KMS-11 (cell line): ENCODE measurements around the gene CNTN1.

Source experiments
- H2AFZ ChIP-seq: fragments of 200-600 bp; sonication (generic); 2 replicates; pipeline ENCODE4 v1.6.1; 2016; ENCODE audit warnings: antibody characterized with exemption, mixed run types, low read depth
- H3K27ac ChIP-seq: fragments of 200-600 bp; sonication (generic); 2 replicates; pipeline ENCODE4 v1.6.1; 2016; ENCODE audit warnings: mild to moderate bottlenecking, mixed run types
- H3K27me3 ChIP-seq: fragments of 200-600 bp; sonication (generic); 2 replicates; pipeline ENCODE4 v1.6.1; 2017; ENCODE audit warnings: mild to moderate bottlenecking, low read depth, mixed run types, moderate library complexity; ENCODE audit not compliant: insufficient read depth
- H3K36me3 ChIP-seq: fragments of 200-600 bp; sonication (generic); 2 replicates; pipeline ENCODE4 v1.6.1; 2017; ENCODE audit warnings: mild to moderate bottlenecking, mixed run types; ENCODE audit not compliant: insufficient read depth
- H3K4me1 ChIP-seq: fragments of 200-600 bp; sonication (generic); 2 replicates; pipeline ENCODE4 v1.6.1; 2016; ENCODE audit warnings: mild to moderate bottlenecking, low read depth, mixed run types; ENCODE audit not compliant: poor library complexity, severe bottlenecking
- H3K4me2 ChIP-seq: fragments of 200-600 bp; sonication (generic); 2 replicates; pipeline ENCODE4 v1.7.0; 2016; ENCODE audit warnings: mild to moderate bottlenecking, mixed run types
- H3K4me3 ChIP-seq: fragments of 200-600 bp; sonication (generic); IDR thresholded peaks from 2 replicates; pipeline ENCODE4 v1.6.1; 2017; ENCODE audit warnings: low read depth, low read length, mixed read lengths; ENCODE audit not compliant: insufficient read depth
- H3K79me2 ChIP-seq: fragments of 200-600 bp; sonication (generic); 2 replicates; pipeline ENCODE4 v1.6.1; 2016; ENCODE audit warnings: low read depth, mixed run types; ENCODE audit not compliant: insufficient read depth
- H3K9ac ChIP-seq: fragments of 200-600 bp; sonication (generic); 2 replicates; pipeline ENCODE4 v1.6.1; 2016; ENCODE audit warnings: mild to moderate bottlenecking, mixed run types
- H4K20me1 ChIP-seq: fragments of 200-600 bp; sonication (generic); 2 replicates; pipeline ENCODE4 v1.6.1; 2016; ENCODE audit warnings: mild to moderate bottlenecking, mixed run types; ENCODE audit not compliant: insufficient read depth
- CTCF ChIP-seq: fragments of 200-600 bp; sonication (generic); conservative IDR thresholded peaks from 2 replicates; pipeline ENCODE4 v1.6.1; 2017; ENCODE audit warnings: low read depth, mild to moderate bottlenecking, antibody characterized with exemption, low read length, moderate library complexity, mixed read lengths

CNTN1 gene

GRCh38 chr12:40726366-40726765 is 34.1 kb downstream of the CNTN1 start:
- H3K79me2 ChIP-seq = no peaks in the 10 kb centered on the region
- H3K4me2 ChIP-seq = no peak overlapping the region
- H3K4me3 ChIP-seq = no peak overlapping the region
- H3K9ac ChIP-seq = no peak overlapping the region
- no peaks in the 10 kb centered on the region for H4K20me1 ChIP-seq
- H3K27me3 ChIP-seq = no peaks in the 10 kb centered on the region
- no peaks in the 10 kb centered on the region for H3K4me1 ChIP-seq
- no peak overlapping the region for H3K27ac ChIP-seq
- TF ChIP-seq CTCF = no peak
- H3K36me3 ChIP-seq = no peaks in the 10 kb centered on the region
- no peak overlapping the region for H2AFZ ChIP-seq

- Histone ChIP-seq H2AFZ (no peak overlapping the region), H3K4me1 (no peaks in the 10 kb centered on the region), H4K20me1 (no peaks in the 10 kb centered on the region), H3K27me3 (no peaks in the 10 kb centered on the region), H3K4me2 (no peak overlapping the region), H3K36me3 (no peaks in the 10 kb centered on the region), H3K79me2 (no peaks in the 10 kb centered on the region), H3K27ac (no peak overlapping the region), H3K4me3 (no peak overlapping the region), H3K9ac (no peak overlapping the region)
- no peak for TF ChIP-seq CTCF
Measured at GRCh38 chr12:40727774-40728483, 35.7 kb downstream of the CNTN1 start.

- Histone ChIP-seq H3K4me2 (no peak overlapping the region), H3K4me1 (no peaks in the 10 kb centered on the region), H3K27me3 (no peaks in the 10 kb centered on the region), H3K4me3 (no peak overlapping the region), H3K36me3 (no peaks in the 10 kb centered on the region), H3K79me2 (no peaks in the 10 kb centered on the region), H4K20me1 (no peaks in the 10 kb centered on the region), H3K27ac (no peak overlapping the region), H2AFZ (no peak overlapping the region), H3K9ac (no peak overlapping the region)
- no peak for TF ChIP-seq CTCF
Measured at GRCh38 chr12:40730281-40730680, 38.0 kb downstream of the CNTN1 start.

GRCh38 chr12:40733871-40734270 is 41.6 kb downstream of the CNTN1 start:
- Histone ChIP-seq H4K20me1 (no peaks in the 10 kb centered on the region), H3K9ac (no peak overlapping the region), H2AFZ (no peak overlapping the region), H3K27ac (no peak overlapping the region), H3K4me2 (no peak overlapping the region), H3K79me2 (no peaks in the 10 kb centered on the region), H3K27me3 (no peaks in the 10 kb centered on the region), H3K4me3 (no peak overlapping the region), H3K4me1 (no peaks in the 10 kb centered on the region), H3K36me3 (no peaks in the 10 kb centered on the region)
- TF ChIP-seq CTCF = no peak
